Suprapubic skin (tissue), 4 donors: ENCODE measurements around the gene SEMA3F.

Experiments
- EP300 ChIP-seq: sonication (generic); formaldehyde crosslinking; IDR thresholded peaks from one replicate; pipeline ENCODE4 v1.6.1; 2017; ENCODE audit warnings: antibody characterized with exemption
- POLR2A ChIP-seq, 2 donors: fragments of 450-650 bp; IDR thresholded peaks; one replicate each; pipeline ENCODE4 v1.6.1; 2017; ENCODE audit warnings: antibody characterized with exemption in 2 of 2, mild to moderate bottlenecking in 2 of 2, moderate library complexity in 2 of 2
- POLR2AphosphoS5 ChIP-seq, 3 donors: sonication (generic); formaldehyde crosslinking; IDR thresholded peaks; one replicate each; pipeline ENCODE4 v1.6.1; 2017; ENCODE audit warnings: antibody characterized with exemption in 3 of 3
- TF ChIP-seq, protein P1 (sequence below), 2 donors: fragments of 200-600 bp in 1 of 2; fragments of 450-650 bp in 1 of 2; sonication (generic) in 1 of 2; IDR thresholded peaks; one replicate each; pipeline ENCODE4 v1.5.1; 2016 to 2019; ENCODE audit warnings: antibody characterized with exemption in 2 of 2, mild to moderate bottlenecking in 1 of 2, moderate library complexity in 1 of 2

DNA sequence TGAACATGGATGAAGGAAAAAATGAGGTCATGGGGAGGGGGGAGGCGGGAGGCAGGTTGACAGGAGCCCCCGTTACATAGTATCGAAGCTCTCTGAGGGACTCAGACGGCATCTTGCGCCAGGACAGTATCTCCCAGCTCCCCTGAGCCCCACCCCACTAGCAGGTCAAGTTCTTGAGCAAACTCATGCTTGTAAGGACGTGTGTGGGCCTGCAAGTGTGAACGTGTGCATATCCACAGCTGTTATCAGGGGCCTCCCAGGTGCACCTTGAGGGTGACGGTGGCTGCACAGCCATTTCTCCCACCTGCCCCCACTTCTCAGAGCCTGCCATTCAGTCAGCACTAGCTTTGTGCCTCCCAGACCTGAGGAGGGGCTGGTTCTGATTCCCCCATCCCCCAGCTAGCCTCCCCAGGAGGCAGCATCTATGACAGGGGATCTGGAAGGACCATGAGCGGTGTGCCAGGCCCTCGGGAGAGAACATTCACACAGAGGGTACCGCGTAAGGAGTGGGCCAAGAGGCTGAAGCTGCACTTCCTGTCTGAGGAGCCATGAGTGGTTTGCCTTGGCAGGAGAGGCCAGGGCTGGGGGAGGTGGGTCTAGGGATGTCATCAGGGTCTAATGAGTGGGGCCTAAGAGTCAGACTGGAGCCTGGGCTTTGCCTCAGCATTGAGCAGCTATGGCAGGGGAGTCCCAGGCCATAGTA lies 2.9 kb downstream of the SEMA3F start:
- TF ChIP-seq, protein P1, sequence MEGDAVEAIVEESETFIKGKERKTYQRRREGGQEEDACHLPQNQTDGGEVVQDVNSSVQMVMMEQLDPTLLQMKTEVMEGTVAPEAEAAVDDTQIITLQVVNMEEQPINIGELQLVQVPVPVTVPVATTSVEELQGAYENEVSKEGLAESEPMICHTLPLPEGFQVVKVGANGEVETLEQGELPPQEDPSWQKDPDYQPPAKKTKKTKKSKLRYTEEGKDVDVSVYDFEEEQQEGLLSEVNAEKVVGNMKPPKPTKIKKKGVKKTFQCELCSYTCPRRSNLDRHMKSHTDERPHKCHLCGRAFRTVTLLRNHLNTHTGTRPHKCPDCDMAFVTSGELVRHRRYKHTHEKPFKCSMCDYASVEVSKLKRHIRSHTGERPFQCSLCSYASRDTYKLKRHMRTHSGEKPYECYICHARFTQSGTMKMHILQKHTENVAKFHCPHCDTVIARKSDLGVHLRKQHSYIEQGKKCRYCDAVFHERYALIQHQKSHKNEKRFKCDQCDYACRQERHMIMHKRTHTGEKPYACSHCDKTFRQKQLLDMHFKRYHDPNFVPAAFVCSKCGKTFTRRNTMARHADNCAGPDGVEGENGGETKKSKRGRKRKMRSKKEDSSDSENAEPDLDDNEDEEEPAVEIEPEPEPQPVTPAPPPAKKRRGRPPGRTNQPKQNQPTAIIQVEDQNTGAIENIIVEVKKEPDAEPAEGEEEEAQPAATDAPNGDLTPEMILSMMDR (IDR thresholded peaks at IDR 0.05): no peak
- TF ChIP-seq POLR2AphosphoS5 (IDR thresholded peaks at IDR 0.05) (peak in 1 of 3 donors; percentile 33), POLR2A (IDR thresholded peaks at IDR 0.05) (no peak), EP300 (no peak)
